Measurements from ENCODE around the gene MMP24OS. TPM values are rescaled to one million over a fixed set of nuclear protein-coding genes. Genes with fewer than 3 reads are reported as not detected.

The MMP24OS gene
- total and polyA plus RNA-seq, 4 donors, result 5.2 to 16.0 (median 10.3) TPM

DNA sequence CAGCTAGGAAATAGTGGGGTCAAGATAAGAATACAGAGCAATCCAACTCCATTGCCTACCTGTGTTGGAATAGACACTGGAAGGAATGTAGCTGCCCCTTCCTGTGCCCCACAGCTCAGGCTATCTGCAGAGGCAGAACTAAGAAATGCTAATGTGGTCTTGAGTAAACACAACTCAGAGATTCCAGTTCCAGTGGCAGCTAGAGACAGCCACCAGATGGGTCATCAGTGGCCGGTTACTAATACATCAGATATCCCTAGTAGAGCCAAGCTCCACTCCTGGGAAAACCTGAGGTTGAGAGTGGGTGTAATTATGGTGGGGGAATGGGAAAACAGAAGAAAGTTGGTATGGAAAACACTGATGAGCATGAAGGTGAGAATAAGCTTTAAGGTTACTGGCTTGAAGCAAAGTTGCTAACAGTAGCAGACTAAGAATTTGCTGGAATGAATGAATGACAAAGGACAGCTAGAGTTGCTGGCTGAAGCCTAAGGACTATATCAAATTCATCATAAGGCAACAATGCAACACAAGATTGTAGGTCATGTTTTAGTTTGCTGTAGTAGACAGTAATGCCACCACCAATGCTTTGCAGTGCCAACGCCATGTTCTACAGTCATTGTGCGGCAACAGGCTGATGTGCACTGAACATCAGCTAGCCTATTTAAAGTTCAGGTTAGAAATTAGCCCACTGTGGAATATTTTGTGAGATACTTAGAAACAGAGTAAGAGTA, 42.6 kb upstream of the MMP24OS start:
- Histone ChIP-seq H3K4me3 (ENCODE audit: low read depth in 1 of 3, low read length in 3 of 3) (no peak overlapping the region), H3K27ac (ENCODE audit: low read depth in 1 of 2, low read length in 2 of 2) (no peak overlapping the region), H3K9ac (ENCODE audit: low read depth in 1 of 2, low read length in 2 of 2) (no peak overlapping the region), H3K36me3 (ENCODE audit: control insufficient read depth in 4 of 4, insufficient read depth in 3 of 4, low read depth in 1 of 4, low read length in 3 of 4) (peaks cover 0 to 4% (median 0%) of the 10 kb centered on the region in 4 donors), H3K4me1 (ENCODE audit: control insufficient read depth in 4 of 4, insufficient read depth in 4 of 4, low read length in 3 of 4) (peaks cover 0 to 4% (median 2%) of the 10 kb centered on the region in 4 donors), H3K27me3 (ENCODE audit: control insufficient read depth in 4 of 4, insufficient read depth in 4 of 4, low read length in 3 of 4) (no peaks in the 10 kb centered on the region), H3K9me3 (ENCODE audit: control insufficient read depth in 4 of 4, low read length in 3 of 4) (no peaks in the 10 kb centered on the region)
- 98% methylated on average over 3 of the region's 3 CpGs for WGBS
- no peak for TF ChIP-seq NR2F2 (IDR thresholded peaks at IDR 0.05)
- no peak for TF ChIP-seq YY1 (IDR thresholded peaks at IDR 0.05)
- TF ChIP-seq SP1 (IDR thresholded peaks at IDR 0.05), result no peak
- DNase-seq (ENCODE audit: low spot score), result no peak

DNA sequence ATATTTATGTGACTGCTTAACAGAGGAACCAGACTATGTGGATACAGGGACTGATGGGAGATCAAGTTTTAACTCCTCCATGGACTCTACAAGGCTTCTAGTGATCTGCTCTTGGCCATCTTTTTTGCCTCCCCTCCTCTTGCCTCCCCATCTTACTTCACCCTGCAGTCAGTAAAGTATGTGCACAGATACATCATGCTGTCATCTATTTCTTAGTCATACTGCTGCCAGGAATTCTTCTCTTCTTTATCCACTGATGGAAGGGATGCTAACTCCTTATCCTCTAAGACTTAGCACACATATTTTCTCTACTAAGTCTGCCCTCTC, 41.9 kb upstream of the MMP24OS start:
- no peak for DNase-seq (ENCODE audit: low spot score)
- H3K9ac ChIP-seq (ENCODE audit: low read depth in 1 of 2, low read length in 2 of 2), result no peak overlapping the region
- TF ChIP-seq FOXA1 (IDR thresholded peaks at IDR 0.05), result no peak
- TF ChIP-seq, protein P1, sequence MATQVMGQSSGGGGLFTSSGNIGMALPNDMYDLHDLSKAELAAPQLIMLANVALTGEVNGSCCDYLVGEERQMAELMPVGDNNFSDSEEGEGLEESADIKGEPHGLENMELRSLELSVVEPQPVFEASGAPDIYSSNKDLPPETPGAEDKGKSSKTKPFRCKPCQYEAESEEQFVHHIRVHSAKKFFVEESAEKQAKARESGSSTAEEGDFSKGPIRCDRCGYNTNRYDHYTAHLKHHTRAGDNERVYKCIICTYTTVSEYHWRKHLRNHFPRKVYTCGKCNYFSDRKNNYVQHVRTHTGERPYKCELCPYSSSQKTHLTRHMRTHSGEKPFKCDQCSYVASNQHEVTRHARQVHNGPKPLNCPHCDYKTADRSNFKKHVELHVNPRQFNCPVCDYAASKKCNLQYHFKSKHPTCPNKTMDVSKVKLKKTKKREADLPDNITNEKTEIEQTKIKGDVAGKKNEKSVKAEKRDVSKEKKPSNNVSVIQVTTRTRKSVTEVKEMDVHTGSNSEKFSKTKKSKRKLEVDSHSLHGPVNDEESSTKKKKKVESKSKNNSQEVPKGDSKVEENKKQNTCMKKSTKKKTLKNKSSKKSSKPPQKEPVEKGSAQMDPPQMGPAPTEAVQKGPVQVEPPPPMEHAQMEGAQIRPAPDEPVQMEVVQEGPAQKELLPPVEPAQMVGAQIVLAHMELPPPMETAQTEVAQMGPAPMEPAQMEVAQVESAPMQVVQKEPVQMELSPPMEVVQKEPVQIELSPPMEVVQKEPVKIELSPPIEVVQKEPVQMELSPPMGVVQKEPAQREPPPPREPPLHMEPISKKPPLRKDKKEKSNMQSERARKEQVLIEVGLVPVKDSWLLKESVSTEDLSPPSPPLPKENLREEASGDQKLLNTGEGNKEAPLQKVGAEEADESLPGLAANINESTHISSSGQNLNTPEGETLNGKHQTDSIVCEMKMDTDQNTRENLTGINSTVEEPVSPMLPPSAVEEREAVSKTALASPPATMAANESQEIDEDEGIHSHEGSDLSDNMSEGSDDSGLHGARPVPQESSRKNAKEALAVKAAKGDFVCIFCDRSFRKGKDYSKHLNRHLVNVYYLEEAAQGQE (IDR thresholded peaks at IDR 0.05), result no peak
- TF ChIP-seq, protein P2, sequence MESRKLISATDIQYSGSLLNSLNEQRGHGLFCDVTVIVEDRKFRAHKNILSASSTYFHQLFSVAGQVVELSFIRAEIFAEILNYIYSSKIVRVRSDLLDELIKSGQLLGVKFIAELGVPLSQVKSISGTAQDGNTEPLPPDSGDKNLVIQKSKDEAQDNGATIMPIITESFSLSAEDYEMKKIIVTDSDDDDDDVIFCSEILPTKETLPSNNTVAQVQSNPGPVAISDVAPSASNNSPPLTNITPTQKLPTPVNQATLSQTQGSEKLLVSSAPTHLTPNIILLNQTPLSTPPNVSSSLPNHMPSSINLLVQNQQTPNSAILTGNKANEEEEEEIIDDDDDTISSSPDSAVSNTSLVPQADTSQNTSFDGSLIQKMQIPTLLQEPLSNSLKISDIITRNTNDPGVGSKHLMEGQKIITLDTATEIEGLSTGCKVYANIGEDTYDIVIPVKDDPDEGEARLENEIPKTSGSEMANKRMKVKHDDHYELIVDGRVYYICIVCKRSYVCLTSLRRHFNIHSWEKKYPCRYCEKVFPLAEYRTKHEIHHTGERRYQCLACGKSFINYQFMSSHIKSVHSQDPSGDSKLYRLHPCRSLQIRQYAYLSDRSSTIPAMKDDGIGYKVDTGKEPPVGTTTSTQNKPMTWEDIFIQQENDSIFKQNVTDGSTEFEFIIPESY (IDR thresholded peaks at IDR 0.05), result no peak
- TF ChIP-seq, protein P3, sequence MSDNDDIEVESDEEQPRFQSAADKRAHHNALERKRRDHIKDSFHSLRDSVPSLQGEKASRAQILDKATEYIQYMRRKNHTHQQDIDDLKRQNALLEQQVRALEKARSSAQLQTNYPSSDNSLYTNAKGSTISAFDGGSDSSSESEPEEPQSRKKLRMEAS (IDR thresholded peaks at IDR 0.05), result no peak
- TF ChIP-seq RXRA (IDR thresholded peaks at IDR 0.05), result no peak
- TF ChIP-seq, protein P4, sequence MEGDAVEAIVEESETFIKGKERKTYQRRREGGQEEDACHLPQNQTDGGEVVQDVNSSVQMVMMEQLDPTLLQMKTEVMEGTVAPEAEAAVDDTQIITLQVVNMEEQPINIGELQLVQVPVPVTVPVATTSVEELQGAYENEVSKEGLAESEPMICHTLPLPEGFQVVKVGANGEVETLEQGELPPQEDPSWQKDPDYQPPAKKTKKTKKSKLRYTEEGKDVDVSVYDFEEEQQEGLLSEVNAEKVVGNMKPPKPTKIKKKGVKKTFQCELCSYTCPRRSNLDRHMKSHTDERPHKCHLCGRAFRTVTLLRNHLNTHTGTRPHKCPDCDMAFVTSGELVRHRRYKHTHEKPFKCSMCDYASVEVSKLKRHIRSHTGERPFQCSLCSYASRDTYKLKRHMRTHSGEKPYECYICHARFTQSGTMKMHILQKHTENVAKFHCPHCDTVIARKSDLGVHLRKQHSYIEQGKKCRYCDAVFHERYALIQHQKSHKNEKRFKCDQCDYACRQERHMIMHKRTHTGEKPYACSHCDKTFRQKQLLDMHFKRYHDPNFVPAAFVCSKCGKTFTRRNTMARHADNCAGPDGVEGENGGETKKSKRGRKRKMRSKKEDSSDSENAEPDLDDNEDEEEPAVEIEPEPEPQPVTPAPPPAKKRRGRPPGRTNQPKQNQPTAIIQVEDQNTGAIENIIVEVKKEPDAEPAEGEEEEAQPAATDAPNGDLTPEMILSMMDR (IDR thresholded peaks at IDR 0.05; ENCODE audit: low read depth, low read length, missing input control), result no peak
- TF ChIP-seq EGR1 (IDR thresholded peaks at IDR 0.05; ENCODE audit: low read depth in 2 of 2), result no peak
- no peak for TF ChIP-seq TAF1 (conservative IDR thresholded peaks at IDR 0.05)
- no peak for TF ChIP-seq JUND (IDR thresholded peaks at IDR 0.05)
- TF ChIP-seq HNF4A (conservative IDR thresholded peaks at IDR 0.05), result no peak
- TF ChIP-seq HNF4G (IDR thresholded peaks at IDR 0.05), result no peak
- TF ChIP-seq, protein P5, sequence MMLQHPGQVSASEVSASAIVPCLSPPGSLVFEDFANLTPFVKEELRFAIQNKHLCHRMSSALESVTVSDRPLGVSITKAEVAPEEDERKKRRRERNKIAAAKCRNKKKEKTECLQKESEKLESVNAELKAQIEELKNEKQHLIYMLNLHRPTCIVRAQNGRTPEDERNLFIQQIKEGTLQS (IDR thresholded peaks at IDR 0.05), result no peak
- peaks cover 0 to 4% (median 0%) of the 10 kb centered on the region in 4 donors for H3K4me1 ChIP-seq (ENCODE audit: control insufficient read depth in 4 of 4, insufficient read depth in 4 of 4, low read length in 3 of 4)
- H3K9me3 ChIP-seq (ENCODE audit: control insufficient read depth in 4 of 4, low read length in 3 of 4), result no peaks in the 10 kb centered on the region
- H3K27ac ChIP-seq (ENCODE audit: low read depth in 1 of 2, low read length in 2 of 2), result no peak overlapping the region
- H3K4me3 ChIP-seq (ENCODE audit: low read depth in 1 of 3, low read length in 3 of 3), result no peak overlapping the region
- no peaks in the 10 kb centered on the region for H3K27me3 ChIP-seq (ENCODE audit: control insufficient read depth in 4 of 4, insufficient read depth in 4 of 4, low read length in 3 of 4)
- H3K36me3 ChIP-seq (ENCODE audit: control insufficient read depth in 4 of 4, insufficient read depth in 3 of 4, low read depth in 1 of 4, low read length in 3 of 4), result peaks cover 0 to 4% (median 0%) of the 10 kb centered on the region in 4 donors
